ENCODE measurements around the gene SNX8. TPM values are rescaled to one million over a fixed set of nuclear protein-coding genes. Genes with fewer than 3 reads are reported as not detected.

SNX8 gene
- total RNA-seq, 1 experiment from 2014 or later = 31.2 TPM

DNA sequence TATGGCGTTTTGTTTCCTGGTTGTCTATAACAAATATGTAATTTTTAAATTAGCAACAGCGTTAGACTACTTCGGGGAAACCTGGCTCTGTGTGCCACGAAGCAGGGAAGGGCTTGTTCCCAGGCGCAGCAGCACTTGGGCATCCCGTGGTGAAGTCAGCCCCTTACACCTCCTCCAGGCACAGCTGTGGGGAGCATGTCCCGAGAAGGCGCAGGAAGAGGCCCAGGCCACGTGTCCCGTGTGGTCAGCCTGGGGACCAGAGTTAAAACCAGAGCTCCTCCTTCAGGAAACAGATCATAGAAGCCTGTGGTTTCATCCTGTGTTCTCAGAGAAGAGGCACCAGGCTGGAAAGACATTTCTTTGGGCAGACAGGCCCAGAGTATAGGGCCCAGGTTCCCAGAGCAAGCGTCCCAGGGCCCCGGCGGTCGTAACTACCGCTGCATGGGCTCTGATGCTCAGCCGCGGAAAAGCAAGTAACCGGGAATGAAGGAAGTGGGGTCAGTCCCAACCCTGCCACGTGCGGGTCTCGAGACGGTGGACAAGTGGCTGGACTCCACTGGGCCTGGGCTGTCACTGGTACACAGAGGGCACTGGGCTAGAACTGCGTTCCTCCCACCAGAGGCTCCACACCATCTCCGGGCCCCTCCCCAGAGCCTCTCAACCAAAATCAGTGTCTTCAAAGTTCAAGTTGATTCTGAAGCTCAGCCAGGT is 65.1 kb downstream of the SNX8 start:
- TF ChIP-seq, protein P1, sequence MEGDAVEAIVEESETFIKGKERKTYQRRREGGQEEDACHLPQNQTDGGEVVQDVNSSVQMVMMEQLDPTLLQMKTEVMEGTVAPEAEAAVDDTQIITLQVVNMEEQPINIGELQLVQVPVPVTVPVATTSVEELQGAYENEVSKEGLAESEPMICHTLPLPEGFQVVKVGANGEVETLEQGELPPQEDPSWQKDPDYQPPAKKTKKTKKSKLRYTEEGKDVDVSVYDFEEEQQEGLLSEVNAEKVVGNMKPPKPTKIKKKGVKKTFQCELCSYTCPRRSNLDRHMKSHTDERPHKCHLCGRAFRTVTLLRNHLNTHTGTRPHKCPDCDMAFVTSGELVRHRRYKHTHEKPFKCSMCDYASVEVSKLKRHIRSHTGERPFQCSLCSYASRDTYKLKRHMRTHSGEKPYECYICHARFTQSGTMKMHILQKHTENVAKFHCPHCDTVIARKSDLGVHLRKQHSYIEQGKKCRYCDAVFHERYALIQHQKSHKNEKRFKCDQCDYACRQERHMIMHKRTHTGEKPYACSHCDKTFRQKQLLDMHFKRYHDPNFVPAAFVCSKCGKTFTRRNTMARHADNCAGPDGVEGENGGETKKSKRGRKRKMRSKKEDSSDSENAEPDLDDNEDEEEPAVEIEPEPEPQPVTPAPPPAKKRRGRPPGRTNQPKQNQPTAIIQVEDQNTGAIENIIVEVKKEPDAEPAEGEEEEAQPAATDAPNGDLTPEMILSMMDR (IDR thresholded peaks at IDR 0.05; ENCODE audit: unreplicated experiment) = no peak
- H3K36me3 Mint-ChIP-seq (ENCODE audit: insufficient read depth, unreplicated experiment) = peaks cover 7% of the 10 kb centered on the region
- POLR2A ChIA-PET = no interaction called here
- peak overlapping the region; percentile 59 for H3K27ac Mint-ChIP-seq (ENCODE audit: low read depth, unreplicated experiment)
- H3K27me3 Mint-ChIP-seq (ENCODE audit: insufficient read depth, unreplicated experiment) = no peaks in the 10 kb centered on the region
- no peaks in the 10 kb centered on the region for H3K9me3 Mint-ChIP-seq (ENCODE audit: unreplicated experiment)
- CTCF ChIA-PET = interaction anchor here (0.5 to 1.7 kb wide), 4 partner anchors 16 to 604 kb away, joined by 3 to 6 read pairs (median 3); no protein-coding TSS in a partner anchor
- peak; percentile 76 for DNase-seq (ENCODE audit: unreplicated experiment)
- intact Hi-C loops (cut with micrococcal nuclease) = no loop called here
- BruUV-seq (replicated peaks) = no TSS peak
- H3K4me3 Mint-ChIP-seq (ENCODE audit: unreplicated experiment) = no peak overlapping the region
- H3K4me1 Mint-ChIP-seq (ENCODE audit: insufficient read depth, unreplicated experiment) = peaks cover 7% of the 10 kb centered on the region

GRCh38 chr7:2247141-2247995 is 66.9 kb downstream of the SNX8 start:
- Mint-ChIP-seq H3K4me3 (ENCODE audit: unreplicated experiment) (no peak overlapping the region), H3K27me3 (ENCODE audit: insufficient read depth, unreplicated experiment) (no peaks in the 10 kb centered on the region), H3K9me3 (ENCODE audit: unreplicated experiment) (no peaks in the 10 kb centered on the region), H3K36me3 (ENCODE audit: insufficient read depth, unreplicated experiment) (peaks cover 7% of the 10 kb centered on the region), H3K27ac (ENCODE audit: low read depth, unreplicated experiment) (no peak overlapping the region), H3K4me1 (ENCODE audit: insufficient read depth, unreplicated experiment) (peaks cover 7% of the 10 kb centered on the region)
- BruUV-seq (replicated peaks) = no TSS peak
- intact Hi-C loops (cut with micrococcal nuclease) = loop anchor here (1.0 kb wide), 1 partner anchor 101 kb away; no protein-coding TSS in a partner anchor
- no peak for DNase-seq (ENCODE audit: unreplicated experiment)
- TF ChIP-seq, protein P1 (IDR thresholded peaks at IDR 0.05; ENCODE audit: unreplicated experiment) = peak; percentile 79
- ChIA-PET POLR2A (no interaction called here), CTCF (interaction anchor here (0.5 to 1.7 kb wide), 9 partner anchors 12 to 1326 kb away, joined by 3 to 6 read pairs (median 3); no protein-coding TSS in a partner anchor)

GRCh38 chr7:2245883-2246675 is 68.2 kb downstream of the SNX8 start:
- ChIA-PET POLR2A (no interaction called here), CTCF (interaction anchor here (2.4 kb wide), 1 partner anchor 102 kb away, joined by 8 read pairs; no protein-coding TSS in a partner anchor)
- Mint-ChIP-seq H3K9me3 (ENCODE audit: unreplicated experiment) (no peaks in the 10 kb centered on the region), H3K27me3 (ENCODE audit: insufficient read depth, unreplicated experiment) (no peaks in the 10 kb centered on the region), H3K36me3 (ENCODE audit: insufficient read depth, unreplicated experiment) (peaks cover 7% of the 10 kb centered on the region), H3K4me1 (ENCODE audit: insufficient read depth, unreplicated experiment) (peaks cover 7% of the 10 kb centered on the region), H3K4me3 (ENCODE audit: unreplicated experiment) (no peak overlapping the region), H3K27ac (ENCODE audit: low read depth, unreplicated experiment) (peak overlapping the region; percentile 41)
- BruUV-seq (replicated peaks) = no TSS peak
- TF ChIP-seq, protein P1 (IDR thresholded peaks at IDR 0.05; ENCODE audit: unreplicated experiment) = no peak
- DNase-seq (ENCODE audit: unreplicated experiment) = no peak
- intact Hi-C loops (cut with micrococcal nuclease) = no loop called here

Measured in MCF 10A (cell line).